GM18870 (cell line): ENCODE data around the gene ENTR1.

ENCODE experiments used
- ATAC-seq: cut with Tn5 transposase; IDR thresholded peaks from one replicate; pipeline ENCODE4 v1.9.1; 2021; ENCODE audit warnings: moderate library complexity; ENCODE audit not compliant: unreplicated experiment

The ENTR1 gene

GRCh38 chr9:136379003-136379287, 31.5 kb downstream of the ENTR1 start:
- no peak for ATAC-seq

DNA sequence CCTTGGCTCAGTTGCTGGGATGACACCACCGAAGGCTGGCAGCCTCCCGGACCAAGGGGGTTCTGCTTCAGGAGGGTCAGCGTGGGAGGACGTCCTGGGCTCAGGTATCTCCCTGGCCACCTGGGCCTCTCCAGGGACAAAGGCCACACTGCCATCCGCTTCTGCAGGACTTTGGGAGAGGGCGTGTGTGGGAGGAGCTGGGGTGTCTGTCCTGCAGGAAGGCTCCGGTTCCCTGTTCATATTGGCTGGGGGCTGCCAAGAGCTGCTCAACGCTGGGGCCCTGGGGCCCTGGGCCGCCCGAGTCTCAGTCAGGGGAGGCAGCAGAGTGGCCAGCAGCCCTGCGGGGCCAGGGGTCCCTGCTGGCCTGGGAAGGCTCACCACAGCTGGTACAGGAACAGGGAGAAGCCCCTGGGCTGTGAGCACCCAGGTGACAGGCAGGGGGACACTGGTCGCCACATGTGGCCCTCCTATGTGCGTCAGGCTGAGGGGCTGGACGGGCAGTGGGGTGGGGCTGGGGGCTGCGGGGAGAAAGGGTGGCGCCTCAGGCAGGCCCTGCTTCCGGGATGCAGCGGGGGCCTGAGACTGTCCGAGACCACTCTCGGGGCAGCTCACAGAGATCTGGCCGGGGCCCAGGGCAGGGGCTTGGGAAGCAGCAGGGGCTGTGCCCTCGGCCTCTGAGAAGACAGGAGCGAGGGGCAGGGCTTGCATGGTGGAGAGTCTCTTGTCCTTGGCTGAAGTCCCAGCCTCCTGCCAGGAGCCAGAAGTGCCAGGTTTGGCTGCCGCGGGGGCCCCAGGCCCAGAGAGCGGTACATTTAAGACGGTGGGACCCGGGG, 32.0 kb downstream of the ENTR1 start:
- no peak for ATAC-seq

DNA sequence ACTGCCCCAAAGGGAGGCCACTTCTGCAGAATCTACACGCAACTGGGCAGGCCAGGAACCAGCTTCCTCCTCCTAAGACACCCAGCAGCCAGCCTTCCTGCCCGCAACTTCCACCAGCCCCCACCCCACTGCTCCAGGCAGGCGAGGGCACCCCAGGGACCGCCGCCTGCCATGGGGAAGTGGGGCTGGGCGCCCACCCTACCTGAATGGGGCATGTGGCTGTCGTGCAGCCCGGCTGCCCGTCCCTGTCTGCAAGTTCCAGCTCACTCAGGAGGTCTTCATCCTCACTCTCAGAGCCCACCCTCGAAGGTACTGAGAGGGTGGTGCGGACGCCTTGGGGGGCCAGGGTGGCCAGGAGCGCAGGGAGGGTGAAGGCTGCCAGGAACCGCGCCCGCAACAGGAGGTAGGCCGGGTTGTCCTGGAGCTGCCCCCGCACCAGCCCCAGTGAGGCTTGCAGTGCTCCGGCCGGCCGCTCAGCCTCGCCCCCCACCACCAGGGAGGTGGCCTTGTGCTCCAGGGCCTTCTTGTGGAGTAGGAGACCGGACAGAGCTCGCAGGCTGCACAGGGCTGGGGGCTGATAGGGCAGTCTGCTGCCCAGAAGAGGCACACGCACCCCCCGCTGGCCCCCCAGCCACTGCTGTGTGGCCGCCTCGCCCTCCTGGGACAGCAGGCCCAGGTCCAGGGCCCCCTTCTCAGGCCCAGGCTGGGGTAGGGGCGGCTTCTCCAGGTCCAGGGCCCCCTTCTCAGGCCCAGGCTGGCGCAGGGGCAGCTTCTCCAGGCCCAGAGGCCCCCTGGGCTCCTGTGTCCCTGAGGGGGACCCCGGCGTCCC, 32.9 kb downstream of the ENTR1 start:
- ATAC-seq: no peak

DNA sequence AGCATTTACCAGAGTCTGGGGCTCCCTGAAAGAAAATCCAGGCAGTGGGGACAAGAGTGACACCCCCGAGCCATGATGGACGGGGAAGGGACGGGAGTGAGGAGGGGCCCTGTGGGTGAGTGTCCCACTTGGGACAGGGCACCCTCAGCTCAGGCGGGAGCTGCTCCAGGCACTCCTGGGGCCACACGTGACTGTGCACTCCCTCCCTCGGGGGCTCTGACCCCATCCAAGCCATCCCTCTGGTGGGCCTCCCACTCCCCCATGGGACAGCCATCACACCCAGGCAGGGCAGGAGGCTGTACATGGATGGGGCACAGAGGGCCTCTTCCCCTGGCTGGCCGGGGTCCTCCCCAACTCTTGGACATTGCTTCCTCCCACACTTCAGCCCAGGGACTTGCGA, 34.0 kb downstream of the ENTR1 start:
- ATAC-seq: no peak

DNA sequence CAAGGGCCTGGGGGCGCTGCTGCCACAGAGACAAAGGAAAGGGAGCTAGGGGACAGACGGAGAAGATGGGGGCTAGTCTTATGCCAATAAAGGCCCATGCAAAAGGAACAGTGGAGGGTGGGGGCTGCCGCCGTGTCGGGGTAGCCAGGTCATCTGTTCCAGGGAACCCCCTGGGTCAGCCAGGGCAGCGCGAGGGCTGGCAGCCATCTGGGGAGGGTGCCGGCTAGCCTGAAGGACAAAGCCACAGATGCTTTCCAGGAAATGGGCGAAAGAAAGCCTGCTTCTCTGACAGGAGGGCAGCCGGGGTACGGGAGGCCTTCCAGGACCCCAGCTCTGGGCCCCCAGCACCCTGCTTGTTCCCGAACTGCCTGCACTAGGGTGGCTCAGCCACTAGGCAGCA, 35.3 kb downstream of the ENTR1 start:
- ATAC-seq: no peak

DNA sequence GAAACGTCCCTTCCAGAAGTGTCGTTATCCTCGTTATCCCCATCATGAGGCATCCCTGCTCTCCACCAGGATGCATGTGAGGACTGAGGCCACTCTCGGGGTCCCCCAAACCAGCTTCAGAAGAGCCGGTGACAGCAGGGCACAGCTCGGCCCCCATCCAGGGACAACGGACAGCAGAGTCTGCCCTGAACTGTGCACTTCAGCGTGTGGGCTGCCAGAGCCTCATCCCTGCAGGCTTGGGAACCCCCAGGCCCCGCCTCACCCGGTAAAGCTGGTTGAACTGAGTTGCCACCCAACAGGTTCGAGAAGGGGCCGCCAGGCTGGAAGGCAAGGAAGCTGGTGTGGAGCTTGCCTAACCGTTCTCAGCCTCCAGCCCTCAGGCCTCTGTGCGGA, 36.2 kb downstream of the ENTR1 start:
- no peak for ATAC-seq

- ATAC-seq: no peak
Measured at GRCh38 chr9:136373300-136374182, 36.9 kb downstream of the ENTR1 start, which contains the start of gene CARD9. Gene CARD9 (minus strand): TSS chr9:136373669. CDS start chr9:136372078, 1,591 bp downstream.

GRCh38 chr9:136372561-136373299, 37.7 kb downstream of the ENTR1 start:
- ATAC-seq: no peak

- ATAC-seq: no peak
Measured at GRCh38 chr9:136372006-136372405, 38.4 kb downstream of the ENTR1 start.

DNA sequence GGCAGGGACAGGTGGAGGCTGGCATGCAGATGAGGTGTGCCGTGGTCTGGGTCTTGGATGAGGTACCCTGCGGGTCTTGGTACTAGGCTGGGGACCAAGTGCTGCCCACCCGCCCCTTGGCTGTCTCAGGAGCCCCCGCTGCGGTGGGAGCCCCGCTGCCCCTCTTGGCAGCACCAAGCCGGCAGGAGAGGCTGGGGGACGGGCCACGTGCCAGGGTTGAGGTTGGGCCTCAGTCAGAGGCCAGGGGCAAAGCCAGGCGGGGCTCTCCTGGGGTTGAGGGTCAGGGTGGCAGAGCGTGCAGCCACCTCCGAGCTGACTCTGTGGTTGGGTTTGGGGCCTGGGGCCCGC, 38.9 kb downstream of the ENTR1 start:
- ATAC-seq: no peak

GRCh38 chr9:136370687-136371532, 39.5 kb downstream of the ENTR1 start:
- no peak for ATAC-seq

GRCh38 chr9:136370037-136370436, 40.4 kb downstream of the ENTR1 start:
- ATAC-seq: no peak

GRCh38 chr9:136368190-136368589, 42.2 kb downstream of the ENTR1 start:
- no peak for ATAC-seq

DNA sequence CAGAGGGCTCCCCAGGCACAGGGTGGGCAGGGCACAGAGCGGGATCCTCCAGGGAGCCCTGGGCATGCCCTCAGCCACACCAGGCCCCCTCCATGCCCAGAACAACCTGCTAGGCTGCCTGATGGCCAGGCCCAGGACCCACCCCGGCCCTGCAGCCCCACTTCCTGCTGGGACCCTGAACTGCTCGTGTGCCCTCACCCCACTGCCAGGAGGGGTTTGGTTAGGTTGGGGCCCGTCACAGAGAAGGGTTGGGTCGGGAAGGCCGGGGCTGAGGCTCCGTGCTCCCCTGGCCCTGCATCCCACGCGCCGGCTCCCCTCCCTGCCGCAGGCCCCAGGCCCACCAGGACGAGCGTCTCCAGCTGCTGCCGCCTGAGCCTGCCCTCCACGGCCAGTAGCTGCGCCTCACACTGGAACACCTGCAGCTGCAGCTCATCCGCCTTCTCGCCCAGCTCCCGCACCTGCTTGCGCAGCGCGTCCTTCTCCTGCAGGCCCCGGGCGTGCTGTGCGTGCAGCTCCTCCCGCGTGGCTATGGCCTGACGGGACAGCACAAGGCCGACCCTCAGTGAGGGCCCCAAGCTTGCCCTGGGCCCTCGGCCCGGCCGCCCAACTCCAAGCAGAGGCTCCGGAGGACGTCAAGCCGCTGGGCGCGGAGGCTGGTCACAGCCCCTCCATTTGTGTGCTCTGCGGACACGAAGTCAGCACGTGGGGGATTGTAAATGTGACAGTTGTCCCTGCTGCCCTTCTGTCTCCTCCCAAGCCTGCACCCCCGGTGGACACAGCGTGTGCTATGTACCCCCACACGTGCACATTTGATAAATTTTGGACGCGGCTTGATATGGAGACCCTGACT, 42.9 kb downstream of the ENTR1 start:
- no peak for ATAC-seq

DNA sequence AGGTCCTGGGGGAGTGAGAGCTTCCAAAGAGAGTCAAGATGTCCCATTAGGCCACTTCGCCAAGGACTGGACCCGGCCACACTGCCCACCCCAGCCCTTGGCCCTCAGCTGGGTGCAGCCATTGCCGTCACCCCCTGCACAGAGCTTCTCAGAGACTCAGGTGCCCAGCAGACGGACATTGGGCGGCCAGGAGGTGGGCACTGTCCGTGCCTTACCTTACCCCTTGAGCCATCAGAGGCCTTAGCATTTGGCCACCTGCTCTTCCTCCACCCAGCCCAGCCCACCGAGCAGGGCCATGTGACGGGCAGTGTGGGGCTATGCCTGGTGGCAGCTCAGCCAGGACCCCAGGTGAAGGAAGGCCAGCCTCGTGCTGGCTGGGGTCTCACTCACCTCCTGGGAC, 43.6 kb downstream of the ENTR1 start:
- ATAC-seq: no peak

DNA sequence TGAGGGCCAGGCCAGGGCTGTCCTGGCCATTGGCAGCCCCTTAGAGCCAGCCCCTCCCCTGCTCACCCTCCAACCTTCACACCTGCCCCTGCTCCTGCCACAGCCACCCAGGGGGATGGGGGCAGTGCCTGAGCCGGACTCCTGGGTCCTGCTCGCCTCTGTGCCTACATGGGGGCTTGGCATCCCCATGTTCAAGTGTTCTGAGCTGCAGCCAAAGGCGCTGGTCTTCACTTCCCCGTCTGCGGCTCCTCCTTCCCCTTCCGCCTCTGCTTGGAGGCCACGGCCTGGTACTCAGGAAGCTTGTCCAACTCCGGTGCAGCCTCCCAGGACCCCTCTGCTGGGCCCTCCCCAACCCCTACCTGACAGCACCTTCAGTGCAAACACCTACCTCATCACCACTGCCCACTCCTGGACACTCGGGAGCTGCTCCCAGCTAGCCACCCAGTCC, 44.6 kb downstream of the ENTR1 start:
- no peak for ATAC-seq

DNA sequence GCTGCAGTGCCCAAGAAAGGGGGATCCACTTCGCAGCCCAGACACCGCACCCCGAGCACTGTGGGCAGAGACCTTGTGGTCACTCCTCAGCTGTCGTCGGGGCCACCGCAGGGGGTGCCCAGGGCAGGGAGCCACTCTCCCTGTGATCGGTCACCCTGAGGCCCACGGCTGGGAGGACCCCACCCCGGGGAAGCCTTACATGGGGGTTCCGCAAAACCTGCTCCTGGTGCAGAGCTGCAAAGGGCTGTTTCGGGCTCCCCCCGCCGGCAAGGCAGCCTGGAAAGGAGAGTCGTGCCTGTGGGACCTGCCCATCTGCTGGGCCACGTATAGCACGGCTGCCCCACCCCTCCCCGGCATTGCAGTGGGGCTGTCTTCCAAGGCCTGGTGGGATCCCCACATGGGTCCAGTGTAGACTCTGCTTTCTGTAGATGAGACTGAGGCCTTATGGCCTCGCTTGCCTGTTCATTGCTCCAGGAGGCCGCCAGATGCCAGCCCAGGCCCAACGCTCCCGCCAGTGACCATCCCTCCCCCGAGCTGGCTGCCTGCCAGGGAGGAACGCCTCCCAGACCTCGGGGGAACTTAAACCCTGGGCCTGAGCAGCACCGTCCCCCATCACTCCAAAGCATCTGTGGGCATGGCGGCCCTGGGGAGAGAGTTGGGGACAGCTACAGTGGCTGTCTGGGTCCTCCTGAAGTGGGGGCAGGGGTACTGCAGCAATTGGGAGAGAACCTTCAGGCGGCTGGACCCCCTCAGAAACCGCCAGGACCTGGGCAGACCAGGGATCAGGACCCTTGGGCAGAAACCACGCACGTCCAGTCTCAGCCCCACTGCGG, 45.3 kb downstream of the ENTR1 start:
- no peak for ATAC-seq
